Measurements from ENCODE around the gene TMEM181.
"Not testable (repeated sequence)": the region's sequence is repeated elsewhere in the genome, so short reads cannot be mapped to it uniquely, and the experiment has no call there.

Gene TMEM181, protein sequence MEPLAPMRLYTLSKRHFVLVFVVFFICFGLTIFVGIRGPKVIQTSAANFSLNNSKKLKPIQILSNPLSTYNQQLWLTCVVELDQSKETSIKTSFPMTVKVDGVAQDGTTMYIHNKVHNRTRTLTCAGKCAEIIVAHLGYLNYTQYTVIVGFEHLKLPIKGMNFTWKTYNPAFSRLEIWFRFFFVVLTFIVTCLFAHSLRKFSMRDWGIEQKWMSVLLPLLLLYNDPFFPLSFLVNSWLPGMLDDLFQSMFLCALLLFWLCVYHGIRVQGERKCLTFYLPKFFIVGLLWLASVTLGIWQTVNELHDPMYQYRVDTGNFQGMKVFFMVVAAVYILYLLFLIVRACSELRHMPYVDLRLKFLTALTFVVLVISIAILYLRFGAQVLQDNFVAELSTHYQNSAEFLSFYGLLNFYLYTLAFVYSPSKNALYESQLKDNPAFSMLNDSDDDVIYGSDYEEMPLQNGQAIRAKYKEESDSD

DNA sequence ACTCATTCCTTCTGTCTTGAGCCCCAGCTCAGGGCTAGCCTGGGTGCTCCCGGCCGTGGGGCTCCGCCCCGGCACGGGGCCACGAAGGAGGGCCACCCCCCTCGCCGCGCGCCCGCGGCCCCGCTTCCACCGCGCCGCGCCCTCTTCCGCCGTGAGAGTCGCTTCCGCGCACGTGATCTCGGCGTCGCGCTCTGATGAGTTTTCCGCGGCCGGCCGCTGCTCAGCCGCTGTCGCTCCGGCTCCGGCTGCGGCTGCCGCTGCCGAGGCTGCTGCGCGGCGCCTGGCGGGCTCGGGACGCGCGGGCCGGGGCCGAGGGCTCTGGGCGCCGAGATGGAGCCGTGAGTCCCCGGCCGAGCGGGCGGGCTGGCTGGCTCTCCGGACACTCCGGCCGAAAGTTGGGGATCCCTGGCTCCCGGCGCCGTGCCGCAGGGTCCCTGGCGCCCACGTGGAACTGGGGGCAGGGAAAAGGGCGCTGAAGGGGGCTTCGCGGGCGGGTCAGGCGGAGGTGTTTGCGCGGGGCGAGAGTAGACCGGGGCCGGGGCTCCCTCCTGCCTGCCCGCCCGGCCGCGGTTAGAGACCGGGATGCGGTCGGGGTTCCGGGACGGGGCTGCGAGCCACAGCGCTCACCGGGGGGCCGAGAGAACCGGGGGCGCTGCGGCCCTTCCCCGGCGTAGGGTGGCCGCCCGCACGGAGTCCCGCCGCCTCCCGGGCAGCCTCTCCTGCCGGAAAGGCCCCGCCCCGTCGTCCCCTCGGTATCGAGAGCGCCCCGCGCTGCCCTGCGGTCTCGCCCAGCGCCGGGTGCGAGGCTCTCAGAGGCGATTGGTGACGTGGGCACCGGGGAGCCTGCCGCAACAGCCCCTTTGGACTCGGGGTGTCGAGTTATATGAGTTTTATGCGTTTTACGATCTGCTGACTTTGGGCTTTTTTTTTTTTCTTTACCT is at the start of gene TMEM181:
TSS of gene TMEM181 (plus strand) at position 197 of the 941 bp plus-strand sequence. CDS start at position 331, 134 bp downstream.
- peak; percentile 89 for DNase-seq

DNA sequence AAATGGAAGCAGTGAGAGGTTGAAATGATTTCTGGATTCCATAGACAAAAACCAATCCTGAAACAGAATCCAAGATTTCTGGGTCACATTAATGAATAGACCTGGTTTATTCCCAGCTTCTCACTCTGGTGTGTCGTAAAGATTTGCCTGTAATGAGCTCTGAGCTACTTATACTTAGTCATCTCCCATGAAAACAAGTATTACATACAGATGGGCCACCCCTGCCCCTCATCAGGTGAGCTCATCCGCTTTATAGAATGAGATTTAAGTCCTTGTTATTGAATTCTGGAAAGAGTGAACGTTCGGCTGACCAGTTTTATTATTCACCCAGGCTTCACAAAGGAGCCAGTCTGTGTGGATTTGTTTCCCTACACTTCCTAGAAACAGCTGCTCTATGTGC is 47.1 kb upstream of the TMEM181 start:
- DNase-seq, result no peak

DNA sequence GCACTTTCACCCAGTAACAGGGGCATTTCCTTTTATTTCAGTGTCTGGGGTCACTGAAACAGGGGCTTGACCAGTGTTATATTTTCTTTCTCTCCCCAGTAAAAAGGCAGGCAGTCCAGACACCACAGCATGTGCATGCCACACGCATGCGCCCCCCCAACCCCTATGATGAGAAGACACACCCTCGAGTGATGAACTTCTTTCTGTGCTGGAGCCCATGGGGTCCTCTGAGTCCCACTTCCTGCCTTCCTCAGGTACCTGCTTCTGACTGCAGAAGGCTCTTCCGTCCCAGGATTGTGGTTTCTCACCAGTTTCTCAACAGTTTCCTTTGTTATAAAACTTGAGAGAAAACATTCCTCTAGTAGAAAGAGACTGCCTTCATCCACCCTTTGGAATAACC is 45.7 kb upstream of the TMEM181 start:
- no peak for DNase-seq

DNA sequence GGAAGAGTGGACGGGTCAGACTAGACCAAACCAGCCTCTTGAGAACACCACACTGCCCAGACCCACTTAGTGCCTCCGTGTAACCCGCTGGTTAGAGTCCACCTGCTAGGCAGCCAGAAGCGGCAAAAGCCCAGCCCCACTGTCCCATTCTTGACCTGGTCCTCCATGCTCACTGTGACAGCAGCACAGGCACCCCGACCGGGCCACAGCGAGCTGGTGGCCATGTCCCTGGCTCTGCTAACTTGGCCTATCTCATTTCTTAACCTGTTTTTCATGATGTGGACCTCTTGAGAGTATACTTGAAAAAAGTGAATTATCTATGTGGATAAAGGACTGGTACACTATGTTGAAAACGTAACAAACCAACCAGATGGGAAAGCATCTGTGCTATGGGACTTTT is 44.9 kb upstream of the TMEM181 start:
- no peak for DNase-seq

DNA sequence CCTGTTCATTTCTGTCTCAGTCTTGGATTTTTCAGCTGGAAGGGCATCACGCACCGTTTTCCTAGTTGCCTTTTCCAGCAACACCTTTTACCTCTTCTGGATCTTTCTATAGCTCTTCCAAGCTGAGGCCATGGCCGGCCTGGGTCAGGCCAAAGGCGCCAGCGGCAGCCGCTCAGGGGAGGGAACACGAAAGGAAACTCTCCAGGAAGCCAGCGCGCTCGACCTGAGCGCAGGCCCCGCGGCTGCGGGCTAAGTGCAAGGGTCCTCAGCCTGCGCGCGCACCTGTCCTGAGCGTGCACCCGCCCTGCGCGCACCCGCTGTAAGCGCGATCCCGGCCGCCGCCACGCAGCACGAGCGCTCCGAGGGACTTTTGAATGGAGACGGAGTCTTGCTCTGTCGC is 43.8 kb upstream of the TMEM181 start:
- DNase-seq, result no peak

DNA sequence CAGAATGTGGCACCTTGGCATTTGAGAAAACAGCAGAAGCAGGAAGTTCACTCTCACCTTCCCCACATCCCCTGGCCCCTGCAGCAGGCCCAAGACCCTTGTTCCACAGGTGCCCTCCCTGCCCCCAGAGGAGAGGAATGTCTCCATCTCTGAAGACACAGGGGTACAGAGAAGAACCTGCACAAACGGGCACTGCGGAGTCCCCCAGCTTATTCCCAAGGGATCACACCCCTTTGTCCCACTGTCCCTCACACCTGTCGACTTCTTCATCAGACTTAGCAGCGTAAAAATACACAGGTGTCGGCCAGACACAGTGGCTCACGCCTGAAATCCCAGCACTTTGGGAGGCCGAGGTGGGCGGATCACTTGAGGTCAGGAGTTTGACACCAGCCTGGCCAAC is 42.9 kb upstream of the TMEM181 start:
- DNase-seq, result no peak

DNA sequence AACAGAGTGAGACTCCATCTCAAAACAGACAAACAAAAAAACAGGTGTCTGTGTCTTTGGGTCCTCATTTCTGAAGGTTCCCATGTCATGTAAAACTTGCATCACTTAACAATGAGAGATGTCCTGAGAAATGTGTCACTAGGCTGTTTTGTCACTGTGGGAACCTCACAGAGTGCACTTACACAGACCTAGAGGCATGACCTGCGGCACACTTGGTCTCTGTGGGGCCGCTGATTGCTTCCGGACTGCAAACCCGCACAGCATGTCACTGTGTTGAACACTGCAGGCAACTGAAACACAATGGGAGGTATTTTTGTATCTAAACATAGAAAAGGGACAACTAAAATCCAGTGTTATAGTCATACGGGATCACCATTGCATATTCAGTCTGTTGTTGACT is 42.3 kb upstream of the TMEM181 start:
- DNase-seq, result no peak

DNA sequence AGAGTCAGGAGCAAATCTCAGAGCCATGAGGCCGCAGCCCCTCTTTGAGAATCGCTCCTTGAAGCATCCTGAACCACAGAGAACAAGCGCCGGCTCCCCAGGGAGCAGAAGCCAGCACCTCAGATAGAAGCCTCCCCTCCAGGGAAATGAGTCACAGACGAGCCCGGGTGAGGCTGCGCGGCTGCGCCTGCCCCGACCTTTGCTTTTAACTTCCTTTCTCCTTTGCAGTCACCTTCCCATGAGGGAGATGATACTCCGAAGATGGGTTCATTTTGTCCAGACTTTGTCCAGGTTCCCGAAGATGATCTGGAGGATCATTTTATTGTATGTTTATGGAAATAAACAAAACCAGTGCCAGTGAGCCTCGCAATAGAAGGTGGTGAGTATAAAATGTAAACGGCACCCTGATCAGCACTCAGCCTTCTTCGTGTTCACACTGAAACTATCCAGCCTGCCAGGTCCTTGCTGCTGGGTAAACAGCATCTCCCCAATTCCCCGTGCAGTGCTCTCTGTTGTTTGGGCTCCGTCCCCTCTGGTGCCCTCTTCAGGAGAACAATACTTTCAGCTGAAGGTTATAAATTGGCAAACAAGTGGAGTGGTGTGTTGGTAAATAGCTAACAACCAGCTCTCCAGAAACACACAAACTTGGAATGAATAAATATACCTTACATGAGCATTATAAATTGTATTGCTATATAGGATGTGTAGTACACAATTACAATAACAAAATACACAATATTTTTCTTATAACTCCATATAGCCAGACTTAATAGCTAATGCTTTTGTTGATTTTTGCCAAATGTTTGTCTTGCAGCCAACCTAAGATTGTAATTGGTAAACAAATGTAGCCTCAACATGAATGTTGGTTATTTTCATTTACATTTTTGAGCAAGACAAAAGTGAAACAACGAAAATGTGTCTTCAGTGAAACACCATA is 41.4 kb upstream of the TMEM181 start:
- peak; percentile 75 for DNase-seq

DNA sequence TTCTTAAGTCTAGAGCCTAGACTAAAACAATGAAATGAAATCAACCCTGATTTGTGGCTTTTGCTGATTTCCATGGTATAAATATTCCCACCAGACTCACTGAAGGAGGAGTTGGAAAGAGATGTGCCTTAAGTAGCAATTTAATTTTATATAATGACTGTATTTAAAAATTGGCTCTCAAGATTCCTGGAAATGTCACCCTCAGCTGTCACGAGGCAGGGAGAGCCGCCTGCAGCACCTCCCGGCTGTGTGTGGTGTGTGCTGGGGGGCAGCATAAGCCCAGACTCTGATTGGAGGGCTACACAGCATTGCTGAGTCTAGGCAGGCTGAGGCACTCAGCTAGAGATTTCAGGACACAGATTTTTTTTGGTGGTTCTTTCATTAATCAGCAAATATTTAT is 40.6 kb upstream of the TMEM181 start:
- DNase-seq, result no peak

DNA sequence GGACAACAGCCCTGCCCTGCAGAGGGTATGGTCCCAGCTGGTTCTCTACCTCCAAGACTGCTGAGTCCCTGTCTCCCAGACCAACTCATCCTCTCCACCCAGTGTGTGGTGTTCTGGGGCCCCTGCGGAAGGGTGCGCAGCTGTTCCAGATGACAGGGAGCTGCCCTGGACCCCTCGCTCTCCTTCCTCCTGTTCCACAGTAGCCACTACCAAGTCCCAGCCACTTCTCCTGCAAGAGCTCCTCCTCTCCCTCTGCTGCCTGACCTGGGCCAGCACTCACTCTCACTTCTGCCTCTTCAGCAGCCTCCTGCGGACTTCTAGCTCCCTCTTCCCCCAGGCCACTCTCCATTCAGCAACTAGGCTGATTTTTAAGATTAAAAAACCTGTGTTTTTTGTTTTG is 40.1 kb upstream of the TMEM181 start:
- no peak for DNase-seq

DNA sequence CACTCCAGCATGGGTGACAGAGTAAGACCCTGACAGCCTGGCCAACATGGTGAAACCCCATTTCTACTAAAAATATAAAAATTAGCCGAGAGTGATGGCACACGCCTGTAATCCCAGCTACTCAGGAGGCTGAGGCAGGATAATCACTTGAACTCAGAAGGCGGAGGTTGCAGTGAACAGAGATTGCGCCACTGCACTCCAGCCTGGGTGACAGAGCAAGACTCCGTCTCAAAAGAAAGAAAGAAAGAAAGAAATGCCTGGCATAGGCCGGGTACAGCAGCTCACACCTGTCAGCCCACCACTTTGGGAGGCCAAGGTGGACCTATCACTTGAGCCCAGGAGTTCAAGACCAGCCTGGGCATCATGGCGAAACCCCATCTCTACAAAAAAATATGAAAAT is 38.9 kb upstream of the TMEM181 start:
- DNase-seq, result not testable (repeated sequence)

DNA sequence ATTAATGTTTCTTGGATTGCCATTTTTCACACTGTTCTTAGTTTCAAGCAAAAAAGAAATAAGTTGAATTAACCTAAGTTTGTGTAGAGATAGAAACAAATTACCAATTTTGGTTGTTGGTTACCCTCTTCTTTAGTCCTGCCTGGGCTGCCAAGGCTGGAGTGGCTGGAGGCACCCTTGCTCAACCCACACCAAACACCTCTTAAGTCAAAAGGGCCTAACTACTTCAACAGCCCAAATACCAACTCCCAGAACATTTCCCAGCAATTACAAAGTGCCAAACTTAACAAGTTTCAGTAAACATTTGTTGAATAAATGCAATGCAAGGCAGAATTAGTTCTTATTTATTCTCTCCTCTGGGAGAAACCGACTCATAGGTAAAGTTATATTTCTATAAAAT is 38.1 kb upstream of the TMEM181 start:
- no peak for DNase-seq

DNA sequence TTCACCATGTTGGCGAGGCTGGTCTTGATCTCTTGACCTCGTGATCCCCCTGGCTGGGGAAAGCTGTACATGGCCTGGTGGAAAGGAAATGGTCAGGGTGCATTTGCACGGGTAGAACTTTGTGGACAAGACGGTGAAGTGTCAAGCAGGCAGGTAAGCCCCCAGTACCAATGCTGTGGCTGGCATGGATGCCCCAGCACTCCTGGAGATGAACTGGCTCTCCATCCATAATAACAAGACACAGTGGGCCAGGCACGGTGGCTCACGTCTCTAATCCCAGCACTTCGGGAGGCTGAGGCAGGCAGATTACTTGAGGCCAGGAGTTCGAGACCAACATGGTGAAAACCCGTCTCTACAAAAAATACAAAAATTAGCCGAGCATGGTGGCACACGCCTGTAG is 37.3 kb upstream of the TMEM181 start:
- DNase-seq, result no peak

DNA sequence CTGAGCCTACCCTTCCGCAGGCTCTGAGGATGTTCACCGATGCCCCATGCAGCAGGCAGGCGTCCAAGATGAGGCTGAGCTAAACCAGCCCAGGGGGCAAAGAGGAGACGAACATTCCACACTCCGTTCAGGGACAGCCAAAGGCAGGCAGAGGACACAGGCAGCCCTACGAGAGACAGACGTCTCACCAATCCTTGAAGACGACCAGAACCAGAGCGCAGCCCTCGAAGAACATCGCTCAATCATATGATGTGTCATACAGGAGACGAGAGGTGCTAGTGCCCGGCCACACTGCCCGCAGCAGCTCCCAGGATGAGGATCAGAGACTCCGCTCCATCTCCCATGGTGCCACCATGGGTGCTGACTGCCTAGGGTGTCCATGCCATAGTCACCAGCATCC is 35.6 kb upstream of the TMEM181 start:
- DNase-seq, result no peak

DNA sequence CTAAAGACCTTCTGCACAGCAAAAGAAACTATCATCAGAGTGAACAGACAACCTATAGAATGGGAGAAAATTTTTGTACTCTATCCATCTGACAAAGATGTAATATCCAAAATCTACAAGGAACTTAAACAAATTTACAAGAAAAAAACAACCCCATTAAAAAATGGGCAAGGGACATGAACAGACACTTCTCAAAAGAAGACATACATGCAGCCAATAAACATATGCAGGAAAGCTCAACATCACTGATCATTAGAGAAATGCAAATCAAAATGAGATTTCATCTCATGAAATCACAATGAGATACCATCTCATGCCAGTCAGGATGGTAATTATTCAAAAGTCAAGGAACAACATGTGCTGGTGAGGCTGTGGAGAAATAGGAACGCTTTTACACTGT is 32.0 kb upstream of the TMEM181 start:
- not testable (repeated sequence) for DNase-seq

DNA sequence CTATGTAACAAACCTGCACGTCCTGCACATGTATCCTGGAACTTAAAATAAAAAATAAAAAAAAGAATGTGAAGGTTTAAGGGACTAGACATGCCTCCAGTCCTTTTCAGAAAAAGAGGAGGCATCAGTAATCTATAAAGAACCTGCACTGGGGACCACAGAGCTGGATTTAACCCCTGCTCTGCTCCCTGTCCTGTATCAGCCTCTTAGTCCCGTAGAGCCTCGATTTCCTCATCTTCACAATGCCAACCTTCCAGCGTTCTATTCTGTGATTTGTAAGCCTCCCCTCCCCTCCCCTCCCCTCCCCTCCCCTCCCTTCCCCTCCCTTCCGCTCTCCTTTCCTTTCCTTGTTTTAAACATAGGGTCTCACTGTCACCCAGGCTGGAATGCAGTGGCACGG is 31.1 kb upstream of the TMEM181 start:
- DNase-seq, result no peak

DNA sequence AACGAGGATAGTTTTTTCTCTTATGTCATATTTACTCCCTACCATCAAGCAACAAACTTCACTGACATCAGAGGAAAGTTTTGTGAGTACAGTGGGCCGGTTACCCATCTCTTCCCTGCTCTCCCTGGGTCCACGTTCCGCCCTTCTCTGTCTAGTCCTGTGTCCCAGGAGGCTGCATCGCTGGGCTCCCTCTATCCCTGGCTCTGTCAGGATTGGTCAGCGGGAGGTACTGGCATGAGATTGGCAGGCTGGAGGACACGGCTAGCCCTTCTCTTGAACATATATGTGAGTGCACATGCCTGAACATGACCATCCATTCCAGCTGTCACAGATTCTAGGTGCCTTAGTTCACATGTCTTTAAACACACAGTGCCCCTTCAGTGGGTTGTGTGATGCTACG is 30.3 kb upstream of the TMEM181 start:
- no peak for DNase-seq

DNA sequence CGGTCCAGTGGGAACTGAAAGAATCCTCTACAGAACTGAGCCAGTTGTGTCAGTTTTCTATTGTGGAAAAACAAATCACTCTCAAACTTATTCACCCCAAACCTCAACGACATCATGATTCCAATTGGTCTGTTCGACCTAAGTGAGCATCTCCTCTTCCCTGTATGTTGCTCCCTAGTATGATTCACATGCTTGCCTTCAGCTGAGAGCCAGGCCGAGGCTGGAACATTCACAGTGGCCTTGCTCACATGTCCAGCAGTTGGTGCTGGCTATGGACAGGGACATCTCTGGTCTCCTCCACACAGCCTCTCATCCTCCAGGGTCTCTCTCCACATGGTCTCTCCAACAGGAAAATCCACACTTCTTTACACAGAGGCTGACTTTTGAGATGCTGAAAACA is 28.3 kb upstream of the TMEM181 start:
- DNase-seq, result no peak

DNA sequence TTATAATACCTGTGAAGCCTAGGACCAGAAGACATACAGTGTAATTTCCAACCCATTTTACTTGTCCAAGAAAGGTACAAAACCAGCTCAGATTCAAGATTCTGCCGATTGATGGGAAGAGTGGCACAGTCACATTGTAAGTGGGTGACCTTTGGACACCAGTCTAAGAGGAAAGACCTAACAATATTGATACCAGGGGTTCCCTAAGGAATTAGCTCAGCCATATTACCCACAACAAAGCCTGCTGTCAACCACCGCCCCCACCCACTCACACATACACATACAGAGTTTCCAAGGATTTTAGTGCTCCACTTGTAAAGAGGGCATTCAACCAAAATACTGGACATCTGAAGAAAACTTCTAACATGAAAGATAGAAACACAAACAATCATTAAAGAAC is 27.9 kb upstream of the TMEM181 start:
- no peak for DNase-seq

DNA sequence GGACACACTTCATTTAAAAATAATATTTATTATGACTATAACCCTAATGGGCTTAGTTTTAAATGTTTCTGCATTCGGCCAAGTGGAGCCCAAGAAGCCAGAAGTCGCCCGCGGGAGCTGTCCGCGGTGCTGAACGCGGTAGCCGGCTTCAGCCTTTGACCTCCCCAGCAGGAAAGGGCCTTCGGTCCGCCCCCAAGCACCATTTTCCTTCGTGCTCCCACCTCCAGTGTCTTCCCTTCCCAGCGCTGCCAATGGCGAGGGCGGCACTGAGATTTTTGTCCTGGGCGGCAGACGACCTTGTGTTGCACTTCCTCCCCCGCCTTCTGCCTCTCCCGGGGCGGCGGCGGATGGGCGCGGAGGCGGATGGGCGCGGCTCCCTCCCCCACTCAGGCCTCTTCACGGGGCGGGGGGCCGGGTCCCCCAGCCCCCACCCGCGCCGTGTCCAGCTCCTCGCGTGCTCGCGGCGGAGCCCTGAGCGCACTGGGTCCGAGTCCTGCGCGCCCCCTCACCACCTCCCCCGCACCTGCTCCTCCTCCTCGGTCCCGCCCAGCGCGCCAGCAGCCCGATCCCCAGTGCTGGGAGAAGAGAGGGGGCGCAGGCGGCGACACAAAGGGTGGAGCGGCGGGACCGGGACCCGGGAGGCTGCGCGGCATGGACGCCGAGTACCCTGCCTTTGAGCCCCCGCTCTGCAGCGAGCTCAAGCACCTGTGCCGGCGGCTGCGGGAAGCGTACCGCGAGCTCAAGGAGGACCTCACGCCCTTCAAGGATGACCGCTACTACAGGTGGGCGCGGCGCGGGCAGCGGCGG is 23.6 kb upstream of the TMEM181 start:
- DNase-seq, result peak; percentile 73

DNA sequence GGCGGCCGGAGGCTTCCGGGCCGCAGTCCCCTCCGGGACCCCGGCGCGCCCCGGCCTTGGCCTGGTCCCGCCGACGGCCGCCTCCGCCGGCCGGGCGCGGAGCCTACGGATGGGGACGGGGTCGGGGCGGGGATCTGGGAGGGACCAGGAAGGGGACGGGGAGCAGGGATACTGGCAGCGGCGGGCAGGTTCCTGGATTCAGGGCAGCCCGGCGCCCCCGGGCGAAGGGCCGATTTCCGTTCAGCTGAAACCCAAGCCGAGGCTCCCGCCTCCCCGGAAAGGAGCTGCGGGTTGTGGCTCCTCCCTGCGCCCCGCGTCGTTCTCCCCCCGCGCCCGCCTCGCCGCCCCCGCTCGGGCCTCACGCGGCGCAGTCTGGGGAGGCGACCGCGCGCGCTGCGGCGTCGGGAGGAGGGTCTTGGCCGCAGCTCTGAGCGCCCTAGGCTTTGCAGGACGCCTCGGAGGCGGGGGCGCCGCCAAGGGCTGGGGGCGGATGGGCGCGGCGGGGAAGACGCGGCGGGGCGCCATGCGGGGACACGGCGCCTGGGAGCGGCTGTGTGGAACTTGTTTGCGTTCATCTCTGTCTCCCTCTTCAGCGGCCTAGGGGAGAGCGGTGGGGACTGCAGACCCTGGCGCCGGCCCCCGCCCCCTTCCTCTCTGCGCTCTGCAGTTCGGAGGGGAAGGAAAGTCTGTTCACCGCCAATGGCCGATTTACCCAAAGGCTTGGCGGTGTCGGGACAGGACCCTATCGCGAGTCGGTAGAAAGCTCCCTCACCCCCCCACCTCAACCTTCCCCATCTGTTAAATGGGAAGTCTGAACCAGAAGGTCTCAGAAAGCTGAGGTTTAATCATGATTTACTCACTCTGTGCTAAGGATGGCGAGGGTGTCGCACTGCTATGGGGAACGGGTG is 22.7 kb upstream of the TMEM181 start:
- DNase-seq, result peak; percentile 24
